ENCODE measurements around the gene SCAMP4.

- TF ChIP-seq FOSL2 (IDR thresholded peaks at IDR 0.05; ENCODE audit: borderline replicate concordance, low read depth): no peak
- TF ChIP-seq CTCF (IDR thresholded peaks at IDR 0.05): peak; percentile 67
- no peak for TF ChIP-seq EZH2phosphoT487 (IDR thresholded peaks at IDR 0.05; ENCODE audit: borderline replicate concordance, low read depth)
- TF ChIP-seq POLR2AphosphoS5 (IDR thresholded peaks at IDR 0.05; ENCODE audit: low read depth, low read length): no peak
Measured at GRCh38 chr19:1945899-1946298, 40.7 kb downstream of the SCAMP4 start.
